H9 (cell line): ENCODE measurements around the gene PIGX. TPM values are rescaled to one million over a fixed set of nuclear protein-coding genes. Genes with fewer than 3 reads are reported as not detected.
A peak's percentile ranks its signal among the peaks of the same experiment; 100 is the strongest.

Source experiments
- DNase-seq: peaks from one replicate; pipeline ENCODE4 v3.0.0-alpha.2; 2017
- H2AFZ ChIP-seq: one replicate; pipeline ENCODE4 v1.6.1; 2013; ENCODE audit warnings: mild to moderate bottlenecking, low read length, control low read depth, moderate library complexity
- H2AK5ac ChIP-seq: 2 replicates; pipeline ENCODE4 v1.6.1; 2013; ENCODE audit warnings: low read length, control low read depth, mixed read lengths; ENCODE audit not compliant: insufficient read length
- H2BK120ac ChIP-seq: one replicate; pipeline ENCODE4 v1.6.1; 2013; ENCODE audit warnings: low read depth, mild to moderate bottlenecking, low read length, control low read depth, inconsistent platforms; ENCODE audit not compliant: poor library complexity, severe bottlenecking
- H2BK12ac ChIP-seq: 2 replicates; pipeline ENCODE4 v1.6.1; 2013; ENCODE audit warnings: low read length, control low read depth, mixed read lengths, low read depth; ENCODE audit not compliant: insufficient read length
- H2BK15ac ChIP-seq: 2 replicates; pipeline ENCODE4 v1.6.1; 2013; ENCODE audit warnings: low read depth, low read length, control low read depth
- H2BK20ac ChIP-seq: one replicate; pipeline ENCODE4 v1.6.1; 2013; ENCODE audit warnings: low read depth, mild to moderate bottlenecking, low read length, control low read depth, inconsistent platforms; ENCODE audit not compliant: poor library complexity, severe bottlenecking
- H2BK5ac ChIP-seq: 2 replicates; pipeline ENCODE4 v1.6.1; 2013; ENCODE audit warnings: low read length, control low read depth, mixed read lengths; ENCODE audit not compliant: insufficient read length
- H3K14ac ChIP-seq: 2 replicates; pipeline ENCODE4 v1.6.1; 2013; ENCODE audit warnings: low read length, control low read depth; ENCODE audit not compliant: insufficient read depth
- H3K18ac ChIP-seq: 2 replicates; pipeline ENCODE4 v1.6.1; 2013; ENCODE audit warnings: low read depth, mild to moderate bottlenecking, mixed read lengths, low read length, control low read depth; ENCODE audit not compliant: insufficient read length
- H3K23ac ChIP-seq: 2 replicates; pipeline ENCODE4 v1.6.1; 2013; ENCODE audit warnings: low read length, control low read depth, mixed read lengths, low read depth; ENCODE audit not compliant: insufficient read length
- H3K23me2 ChIP-seq: 2 replicates; pipeline ENCODE4 v1.6.1; 2013; ENCODE audit warnings: low read depth, mild to moderate bottlenecking, mixed read lengths, low read length, control low read depth; ENCODE audit not compliant: insufficient read length, poor library complexity, severe bottlenecking
- H3K27ac ChIP-seq: 2 replicates; pipeline ENCODE4 v1.5.1; 2013; ENCODE audit warnings: low read length, control low read depth, mixed read lengths, low read depth; ENCODE audit not compliant: insufficient read length
- H3K27me3 ChIP-seq: 2 replicates; pipeline ENCODE4 v1.6.1; 2013; ENCODE audit warnings: low read length, control low read depth, inconsistent platforms; ENCODE audit not compliant: insufficient read depth
- H3K4ac ChIP-seq: 2 replicates; pipeline ENCODE4 v1.6.1; 2013; ENCODE audit warnings: low read depth, mild to moderate bottlenecking, control low read depth, inconsistent platforms, low read length, moderate library complexity
- H3K4me1 ChIP-seq: 2 replicates; pipeline ENCODE4 v1.6.1; 2013; ENCODE audit warnings: low read length, control low read depth, inconsistent platforms; ENCODE audit not compliant: insufficient read depth
- H3K4me2 ChIP-seq: 2 replicates; pipeline ENCODE4 v1.6.1; 2013; ENCODE audit warnings: low read length, control low read depth, mixed read lengths; ENCODE audit not compliant: insufficient read length, insufficient read depth
- H3K56ac ChIP-seq: 2 replicates; pipeline ENCODE4 v1.6.1; 2013; ENCODE audit warnings: low read depth, mild to moderate bottlenecking, mixed read lengths, low read length, control low read depth; ENCODE audit not compliant: insufficient read length
- H3K79me1 ChIP-seq: 2 replicates; pipeline ENCODE4 v1.6.1; 2013; ENCODE audit warnings: low read depth, mild to moderate bottlenecking, moderate library complexity, low read length, control low read depth, inconsistent platforms; ENCODE audit not compliant: insufficient read depth, poor library complexity, severe bottlenecking
- H3K79me2 ChIP-seq: 2 replicates; pipeline ENCODE4 v1.6.1; 2013; ENCODE audit warnings: low read length, control low read depth, inconsistent platforms; ENCODE audit not compliant: insufficient read depth
- H3K9ac ChIP-seq: 2 replicates; pipeline ENCODE4 v1.6.1; 2013; ENCODE audit warnings: low read length, control low read depth, mixed read lengths; ENCODE audit not compliant: insufficient read length; ENCODE audit errors: extremely low read depth
- H3K9me3 ChIP-seq: one replicate; pipeline ENCODE4 v1.6.1; 2013; ENCODE audit warnings: low read depth, low read length, inconsistent platforms; ENCODE audit not compliant: control insufficient read depth
- H3T11ph ChIP-seq: one replicate; pipeline ENCODE4 v1.6.1; 2013; ENCODE audit warnings: mild to moderate bottlenecking, low read length, control low read depth, inconsistent platforms
- H4K20me1 ChIP-seq: one replicate; pipeline ENCODE4 v1.6.1; 2013; ENCODE audit not compliant: control insufficient read depth, insufficient read length, insufficient read depth
- H4K5ac ChIP-seq: 2 replicates; pipeline ENCODE4 v1.6.1; 2013; ENCODE audit warnings: low read depth, mild to moderate bottlenecking, mixed read lengths, low read length, control low read depth; ENCODE audit not compliant: insufficient read length
- H4K8ac ChIP-seq: replicated peaks from 2 replicates; pipeline ENCODE4 v1.6.1; 2013; ENCODE audit warnings: low read length, control low read depth, mixed read lengths, low read depth; ENCODE audit not compliant: insufficient read length
- H4K91ac ChIP-seq: 2 replicates; pipeline ENCODE4 v1.6.1; 2013; ENCODE audit warnings: low read depth, mild to moderate bottlenecking, moderate library complexity, mixed read lengths, low read length, control low read depth; ENCODE audit not compliant: insufficient read length
- H3K27ac Mint-ChIP-seq, 3 experiments: 2 replicates in 2 of 3; 3 replicates in 1 of 3; pipeline ENCODE4 v1.8.0; 2020 to 2021; ENCODE audit warnings: mixed read lengths in 3 of 3, mild to moderate bottlenecking in 1 of 3, moderate library complexity in 1 of 3
- H3K27me3 Mint-ChIP-seq: 2 replicates; pipeline ENCODE4 v1.8.0; 2021; ENCODE audit warnings: low read depth, mild to moderate bottlenecking, moderate library complexity, mixed read lengths
- H3K36me3 Mint-ChIP-seq, 3 experiments: 2 replicates in 2 of 3; 3 replicates in 1 of 3; pipeline ENCODE4 v1.8.0; 2020 to 2021; ENCODE audit warnings: low read depth in 3 of 3, mixed read lengths in 3 of 3; ENCODE audit not compliant: insufficient read depth in 1 of 3
- H3K4me1 Mint-ChIP-seq, 2 experiments: 2 replicates each; pipeline ENCODE4 v1.8.0; 2020; ENCODE audit warnings: mixed read lengths in 2 of 2
- H3K4me3 Mint-ChIP-seq, 2 experiments: 2 replicates in 1 of 2; 3 replicates in 1 of 2; pipeline ENCODE4 v1.8.0; 2020 to 2021; ENCODE audit warnings: mild to moderate bottlenecking in 2 of 2, mixed read lengths in 2 of 2, moderate library complexity in 1 of 2
- H3K9me3 Mint-ChIP-seq, 2 experiments: 2 replicates in 1 of 2; 3 replicates in 1 of 2; pipeline ENCODE4 v1.8.0; 2020; ENCODE audit warnings: mild to moderate bottlenecking in 2 of 2, mixed read lengths in 2 of 2, moderate library complexity in 1 of 2
- CTCF ChIP-seq: fragments of 200-600 bp; sonication (generic); conservative IDR thresholded peaks from 3 replicates; pipeline ENCODE4 v1.8.0; 2021; ENCODE audit warnings: antibody characterized with exemption, mild to moderate bottlenecking
- WGBS: extraction: QIAGEN DNeasy Blood & Tissue Kit; methylation state at CpG from one replicate; pipeline ENCODE4 v1.1.7; 2013; ENCODE audit warnings: missing lambda C conversion rate, low lambda C conversion rate, mixed read lengths; ENCODE audit not compliant: insufficient read length; ENCODE audit errors: extremely low coverage; 5-methylcytosine and 5-hydroxymethylcytosine counted together
- total RNA-seq: library from RNA; stranded (reverse); gene quantifications from 2 replicates; pipeline ENCODE4 v1.2.1, GENCODE V29; 2021

PIGX gene
- total RNA-seq, 1 experiment from 2014 or later, result 20.0 TPM

DNA sequence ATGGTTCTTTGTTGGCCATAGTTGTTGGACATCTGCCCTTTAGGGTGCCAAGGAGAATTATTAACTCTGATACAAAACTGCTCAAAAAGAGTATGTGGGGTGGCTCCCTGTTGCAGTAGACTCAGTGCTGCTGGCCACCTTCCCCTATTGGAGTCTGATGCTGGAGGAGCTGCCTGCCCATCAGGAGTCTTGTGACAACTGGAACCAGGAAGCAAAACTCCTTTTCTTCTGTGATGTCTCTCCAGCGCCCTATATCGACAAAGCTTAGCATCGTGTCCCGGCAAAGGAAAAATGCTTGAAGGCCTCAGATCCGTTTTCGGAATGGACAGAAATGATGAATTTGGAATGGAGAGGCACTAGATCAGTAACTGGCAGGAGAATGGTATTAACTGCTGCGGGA, 51.0 kb downstream of the PIGX start:
- H2AK5ac ChIP-seq, result no peak overlapping the region
- H3K79me1 ChIP-seq, result peaks cover 14% of the 10 kb centered on the region
- no peak overlapping the region for H3K23ac ChIP-seq
- Mint-ChIP-seq H3K27ac (0 out of 7 replicates have a peak overlapping the region, but pooled peaks of 1 of the 3 experiments have one; percentile 6), H3K4me1 (no peaks in the 10 kb centered on the region), H3K36me3 (peaks cover 34 to 46% (median 36%) of the 10 kb centered on the region in 3 experiments), H3K9me3 (peaks cover 11 to 20% of the 10 kb centered on the region in 2 experiments), H3K27me3 (peaks cover 1% of the 10 kb centered on the region; the same call in 1 of the 2 replicates), H3K4me3 (no peak overlapping the region)
- no peak overlapping the region for H2BK20ac ChIP-seq
- no peak overlapping the region for H2BK15ac ChIP-seq
- H3K4me1 ChIP-seq, result no peaks in the 10 kb centered on the region
- no peak overlapping the region for H2BK120ac ChIP-seq
- H2BK12ac ChIP-seq, result no peak overlapping the region
- no peak overlapping the region for H3K4ac ChIP-seq
- no peak overlapping the region for H3K56ac ChIP-seq
- no peaks in the 10 kb centered on the region for H3K27me3 ChIP-seq
- no peak overlapping the region for H4K91ac ChIP-seq
- H2AFZ ChIP-seq, result no peak overlapping the region
- no peak overlapping the region for H4K5ac ChIP-seq
- no peaks in the 10 kb centered on the region for H3K23me2 ChIP-seq
- H4K20me1 ChIP-seq, result no peaks in the 10 kb centered on the region
- H3K4me2 ChIP-seq, result no peak overlapping the region
- no peak overlapping the region for H3K14ac ChIP-seq
- no peak overlapping the region for H4K8ac ChIP-seq
- H3K9me3 ChIP-seq, result no peaks in the 10 kb centered on the region
- no CpG with 5 or more reads among the region's 7 CpGs for WGBS
- no peak for TF ChIP-seq CTCF
- no peak overlapping the region for H2BK5ac ChIP-seq
- peaks cover 27% of the 10 kb centered on the region; the same call in 1 of the 2 replicates for H3K79me2 ChIP-seq
- no peak overlapping the region for H3K9ac ChIP-seq
- H3K27ac ChIP-seq, result no peak overlapping the region
- no peak for DNase-seq
- no peak overlapping the region for H3T11ph ChIP-seq
- H3K18ac ChIP-seq, result no peak overlapping the region
